ENCODE measurements around the gene PHKG1. TPM values are rescaled to one million over a fixed set of nuclear protein-coding genes. Genes with fewer than 3 reads are reported as not detected.
"Not testable (repeated sequence)": the region's sequence is repeated elsewhere in the genome, so short reads cannot be mapped to it uniquely, and the experiment has no call there.

PHKG1 gene
- total and polyA plus RNA-seq, 2 of the 4 experiments (the other 2 are of a cell fraction) = 0.62 to 0.72 TPM

DNA sequence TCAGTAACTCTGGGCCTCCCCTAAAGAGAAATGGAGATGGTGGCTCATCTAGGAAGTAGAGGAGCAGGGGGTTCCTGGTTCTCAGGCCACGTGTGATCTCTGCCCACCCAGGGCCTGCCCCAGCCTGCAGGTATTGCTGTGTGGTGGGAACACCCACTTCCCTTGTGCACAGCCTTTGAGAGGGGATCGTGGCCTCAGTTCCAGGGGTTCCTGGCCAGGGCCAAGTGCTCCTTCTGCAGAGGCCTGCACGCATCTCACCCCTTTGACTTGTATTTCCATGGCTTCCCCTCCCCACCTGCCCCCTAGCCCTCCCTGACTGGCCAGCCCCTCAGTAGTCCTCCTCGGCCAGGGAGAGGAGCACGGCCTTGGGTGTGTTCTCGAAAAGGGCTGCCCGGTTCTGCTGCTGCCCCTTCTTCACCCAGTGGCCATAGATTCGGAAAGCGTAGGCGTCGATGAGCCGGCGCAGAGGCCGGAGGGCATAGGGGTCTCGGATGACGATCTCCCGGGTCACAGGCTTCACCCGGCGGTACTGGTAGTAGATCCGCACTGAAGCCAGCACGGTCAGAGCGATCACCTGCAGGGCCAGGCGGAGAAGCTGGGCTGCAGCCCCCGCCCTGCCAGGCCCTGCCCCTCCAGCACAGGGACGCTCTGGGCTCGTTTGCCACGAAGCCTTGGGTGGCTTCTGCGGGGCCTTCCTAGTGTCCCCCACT is 11.9 kb downstream of the PHKG1 start:
- dilution Hi-C loops (cut with HindIII; ENCODE audit: low sequenced_read_pairs, unreplicated experiment); H3K9me3 ChIP-seq (ENCODE audit: control insufficient read depth, insufficient read depth, low read length); H2AK5ac ChIP-seq (ENCODE audit: low read depth, low read length); H3K27ac ChIP-seq (ENCODE audit: insufficient read depth, low read length); H3K9ac ChIP-seq (ENCODE audit: low read depth, low read length); H3K4me1 ChIP-seq (ENCODE audit: control insufficient read depth, insufficient read depth, low read length); H3K9me1 ChIP-seq (ENCODE audit: insufficient read depth, low read length); H2AFZ ChIP-seq (replicated peaks; ENCODE audit: low read length, poor library complexity); BruUV-seq (replicated peaks); H3K18ac ChIP-seq (ENCODE audit: low read depth, low read length); H2AK9ac ChIP-seq (replicated peaks; ENCODE audit: low read depth, low read length, poor library complexity); H2BK120ac ChIP-seq (ENCODE audit: low read depth, low read length); H3K23ac ChIP-seq (ENCODE audit: low read depth, low read length); DNase-seq; H2BK15ac ChIP-seq (ENCODE audit: low read depth, low read length); ATAC-seq (ENCODE audit: low read depth); CTCF ChIA-PET; POLR2A ChIA-PET (ENCODE audit: unreplicated experiment); H4K91ac ChIP-seq (ENCODE audit: insufficient read depth, low read depth, low read length); H3K56ac ChIP-seq (ENCODE audit: extremely low read depth, insufficient read depth, low read length); H2BK20ac ChIP-seq (ENCODE audit: low read depth, low read length); H2BK5ac ChIP-seq (ENCODE audit: low read depth, low read length, poor library complexity, severe bottlenecking); H3K4me3 ChIP-seq (ENCODE audit: insufficient read depth, low read depth, low read length); H3K4ac ChIP-seq (ENCODE audit: low read depth, low read length); H3K79me1 ChIP-seq (ENCODE audit: low read depth in 1 of 2, low read length in 2 of 2); H4K20me1 ChIP-seq (ENCODE audit: insufficient read depth, low read length); H3K14ac ChIP-seq (replicated peaks; ENCODE audit: low read depth, low read length); intact Hi-C loops (cut with micrococcal nuclease); H4K8ac ChIP-seq (ENCODE audit: low read depth in 2 of 2, low read length in 2 of 2); H4K5ac ChIP-seq (ENCODE audit: low read depth, low read length); H3K27me3 ChIP-seq (ENCODE audit: control insufficient read depth, insufficient read depth, low read length); H3K4me2 ChIP-seq (ENCODE audit: low read depth, low read length): not testable (repeated sequence)
- WGBS, 2 experiments (ENCODE audit: extremely low coverage in 2 of 2, insufficient read length in 1 of 2) = 96% methylated on average over 15 of the region's 28 CpGs; no CpG with 5 or more reads in 1 of the 2 experiments
- H3K36me3 ChIP-seq (ENCODE audit: control insufficient read depth, insufficient read depth, low read length) = peaks cover 21% of the 10 kb centered on the region; the same call in 1 of the 2 replicates
- in situ Hi-C loops (cut with MboI; ENCODE audit: low sequenced_read_pairs) = loop anchor here (25.0 kb wide), 2 partner anchors 794 to 1319 kb away; partner anchors contain the start of gene SEC61G
